ENCODE data around the gene PROZ.

Gene PROZ

DNA sequence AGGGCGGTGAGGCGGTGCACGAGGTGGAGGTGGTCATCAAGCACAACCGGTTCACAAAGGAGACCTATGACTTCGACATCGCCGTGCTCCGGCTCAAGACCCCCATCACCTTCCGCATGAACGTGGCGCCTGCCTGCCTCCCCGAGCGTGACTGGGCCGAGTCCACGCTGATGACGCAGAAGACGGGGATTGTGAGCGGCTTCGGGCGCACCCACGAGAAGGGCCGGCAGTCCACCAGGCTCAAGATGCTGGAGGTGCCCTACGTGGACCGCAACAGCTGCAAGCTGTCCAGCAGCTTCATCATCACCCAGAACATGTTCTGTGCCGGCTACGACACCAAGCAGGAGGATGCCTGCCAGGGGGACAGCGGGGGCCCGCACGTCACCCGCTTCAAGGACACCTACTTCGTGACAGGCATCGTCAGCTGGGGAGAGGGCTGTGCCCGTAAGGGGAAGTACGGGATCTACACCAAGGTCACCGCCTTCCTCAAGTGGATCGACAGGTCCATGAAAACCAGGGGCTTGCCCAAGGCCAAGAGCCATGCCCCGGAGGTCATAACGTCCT lies 9.4 kb upstream of the PROZ start:
- Histone ChIP-seq H3K27me3 (ENCODE audit: low read length) (no peaks in the 10 kb centered on the region), H3K9me2 (replicated peaks; ENCODE audit: insufficient read depth, low read length) (no peaks in the 10 kb centered on the region), H3K4me3 (ENCODE audit: insufficient read depth, low read length, poor library complexity, severe bottlenecking) (no peak overlapping the region)

DNA sequence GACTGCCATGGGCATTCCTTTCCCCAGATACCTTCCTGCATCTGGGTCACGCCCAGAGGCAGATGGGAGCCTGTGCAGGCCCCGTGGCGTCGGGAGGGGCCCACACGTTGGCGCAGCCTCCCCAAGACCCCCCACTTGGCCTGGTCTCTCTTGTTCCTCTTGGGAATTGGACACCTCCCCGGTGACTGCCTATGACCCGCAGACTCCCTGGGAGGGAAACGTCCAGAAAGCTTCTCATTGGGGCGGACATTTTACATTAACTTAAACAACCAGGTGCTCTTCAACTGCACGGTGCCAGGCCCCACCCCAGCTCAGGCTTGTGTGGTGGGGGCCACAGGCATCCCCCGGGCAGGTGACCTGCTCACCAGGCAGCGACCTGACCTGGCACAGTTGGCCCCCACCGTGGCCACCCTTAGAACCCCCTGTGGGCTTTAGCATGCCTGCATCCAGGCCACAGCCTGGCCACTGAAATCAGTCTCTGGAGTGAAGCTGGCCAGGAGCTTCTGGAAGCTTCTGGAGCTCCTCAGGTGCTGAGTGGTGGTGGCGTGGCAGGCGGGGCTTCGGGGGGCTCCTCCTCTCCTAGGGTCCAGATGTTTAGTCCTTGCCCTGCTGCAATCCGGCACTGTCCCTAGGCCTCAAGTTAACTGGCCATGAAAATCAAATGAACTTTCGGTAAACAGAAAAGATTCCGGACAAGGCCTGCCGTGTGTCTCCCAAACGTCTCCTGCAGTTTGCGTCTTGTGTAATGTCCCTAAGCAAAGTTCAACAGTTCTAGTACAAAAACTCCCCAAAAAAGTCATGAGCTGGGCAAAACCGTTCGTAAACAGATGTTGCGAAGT lies 8.5 kb upstream of the PROZ start:
- H3K36me3 ChIP-seq (ENCODE audit: low read length): no peaks in the 10 kb centered on the region
- no peaks in the 10 kb centered on the region for H3F3A ChIP-seq (ENCODE audit: insufficient read depth)
- no peak for TF ChIP-seq EZH2phosphoT487 (conservative IDR thresholded peaks at IDR 0.05; ENCODE audit: low read length)
- TF ChIP-seq, protein P1, sequence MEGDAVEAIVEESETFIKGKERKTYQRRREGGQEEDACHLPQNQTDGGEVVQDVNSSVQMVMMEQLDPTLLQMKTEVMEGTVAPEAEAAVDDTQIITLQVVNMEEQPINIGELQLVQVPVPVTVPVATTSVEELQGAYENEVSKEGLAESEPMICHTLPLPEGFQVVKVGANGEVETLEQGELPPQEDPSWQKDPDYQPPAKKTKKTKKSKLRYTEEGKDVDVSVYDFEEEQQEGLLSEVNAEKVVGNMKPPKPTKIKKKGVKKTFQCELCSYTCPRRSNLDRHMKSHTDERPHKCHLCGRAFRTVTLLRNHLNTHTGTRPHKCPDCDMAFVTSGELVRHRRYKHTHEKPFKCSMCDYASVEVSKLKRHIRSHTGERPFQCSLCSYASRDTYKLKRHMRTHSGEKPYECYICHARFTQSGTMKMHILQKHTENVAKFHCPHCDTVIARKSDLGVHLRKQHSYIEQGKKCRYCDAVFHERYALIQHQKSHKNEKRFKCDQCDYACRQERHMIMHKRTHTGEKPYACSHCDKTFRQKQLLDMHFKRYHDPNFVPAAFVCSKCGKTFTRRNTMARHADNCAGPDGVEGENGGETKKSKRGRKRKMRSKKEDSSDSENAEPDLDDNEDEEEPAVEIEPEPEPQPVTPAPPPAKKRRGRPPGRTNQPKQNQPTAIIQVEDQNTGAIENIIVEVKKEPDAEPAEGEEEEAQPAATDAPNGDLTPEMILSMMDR (IDR thresholded peaks at IDR 0.05; ENCODE audit: insufficient read depth, low read length, poor library complexity, severe bottlenecking): no peak
- no peak overlapping the region for H3K4me2 ChIP-seq (ENCODE audit: low read depth, low read length, poor library complexity, severe bottlenecking)
- H4K20me1 ChIP-seq (ENCODE audit: low read depth, low read length): no peaks in the 10 kb centered on the region
- no peak overlapping the region for H2AFZ ChIP-seq (ENCODE audit: low read depth, low read length, severe bottlenecking)
- H3K27ac ChIP-seq (ENCODE audit: low read depth, low read length): no peak overlapping the region
- H3K79me2 ChIP-seq (ENCODE audit: insufficient read depth, low read length): no peaks in the 10 kb centered on the region
- no peaks in the 10 kb centered on the region for H3K9me2 ChIP-seq (replicated peaks; ENCODE audit: insufficient read depth, low read length)
- no peaks in the 10 kb centered on the region for H3K9me3 ChIP-seq (ENCODE audit: insufficient read depth, low read length)
- no peak overlapping the region for H3K4me3 ChIP-seq (ENCODE audit: insufficient read depth, low read length, poor library complexity, severe bottlenecking)
- H3K9ac ChIP-seq (ENCODE audit: low read length): no peak overlapping the region
- no peaks in the 10 kb centered on the region for H3K27me3 ChIP-seq (ENCODE audit: low read length)

More for the DNA sequence above, 9.4 kb upstream of the PROZ start:
- Histone ChIP-seq H4K20me1 (ENCODE audit: low read depth, low read length) (no peaks in the 10 kb centered on the region), H3F3A (ENCODE audit: insufficient read depth) (no peaks in the 10 kb centered on the region), H3K27ac (ENCODE audit: low read depth, low read length) (no peak overlapping the region), H3K36me3 (ENCODE audit: low read length) (no peaks in the 10 kb centered on the region), H3K79me2 (ENCODE audit: insufficient read depth, low read length) (no peaks in the 10 kb centered on the region), H2AFZ (ENCODE audit: low read depth, low read length, severe bottlenecking) (no peak overlapping the region), H3K9ac (ENCODE audit: low read length) (no peak overlapping the region), H3K9me3 (ENCODE audit: insufficient read depth, low read length) (no peaks in the 10 kb centered on the region), H3K4me2 (ENCODE audit: low read depth, low read length, poor library complexity, severe bottlenecking) (no peak overlapping the region)
- TF ChIP-seq, protein P1 (IDR thresholded peaks at IDR 0.05; ENCODE audit: insufficient read depth, low read length, poor library complexity, severe bottlenecking): no peak

DNA sequence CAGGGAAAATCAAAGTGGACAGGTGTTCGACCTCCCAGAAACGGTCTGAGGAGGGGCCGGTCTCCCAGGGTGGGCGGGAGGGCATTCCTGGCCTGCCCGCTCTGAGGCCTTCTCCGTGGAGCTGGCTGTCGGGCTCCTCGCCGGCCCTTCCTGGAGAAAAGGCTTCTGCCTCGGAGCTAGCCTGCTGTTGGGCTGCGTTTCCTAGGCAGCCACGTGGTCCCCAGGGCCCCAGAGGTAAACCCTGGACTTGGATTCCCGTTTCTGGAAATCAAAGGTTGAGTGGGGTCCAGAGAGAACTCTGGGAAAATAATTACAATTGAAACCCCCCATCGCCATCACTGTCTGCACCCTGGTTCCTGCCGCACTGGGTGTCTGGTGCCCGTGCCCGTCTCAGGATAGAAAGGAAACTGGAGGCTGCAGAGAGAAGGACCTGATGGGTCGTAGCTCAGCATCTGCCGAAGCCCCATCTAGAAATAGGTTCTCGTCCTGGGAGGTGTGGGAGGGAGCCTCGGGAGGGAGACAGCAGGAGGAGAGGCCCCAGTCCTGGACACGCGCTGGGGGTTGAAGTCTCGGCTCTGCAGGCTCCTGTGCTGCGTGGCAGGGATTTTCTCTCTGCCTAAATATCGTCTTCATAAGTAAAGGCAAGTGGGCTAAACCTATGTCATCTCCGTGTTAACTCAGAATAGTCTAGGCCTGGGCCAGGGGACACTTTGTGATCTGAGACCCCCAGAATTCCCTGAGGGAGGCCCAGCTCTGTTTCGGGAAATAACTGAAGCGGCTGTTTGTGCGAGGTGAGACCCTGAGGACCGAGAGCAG lies 7.7 kb upstream of the PROZ start:
- no peaks in the 10 kb centered on the region for H4K20me1 ChIP-seq (ENCODE audit: low read depth, low read length)
- H3K9me3 ChIP-seq (ENCODE audit: insufficient read depth, low read length): no peaks in the 10 kb centered on the region
- H3K9me2 ChIP-seq (replicated peaks; ENCODE audit: insufficient read depth, low read length): no peaks in the 10 kb centered on the region
- no peak overlapping the region for H2AFZ ChIP-seq (ENCODE audit: low read depth, low read length, severe bottlenecking)
- H3F3A ChIP-seq (ENCODE audit: insufficient read depth): no peaks in the 10 kb centered on the region
- H3K4me2 ChIP-seq (ENCODE audit: low read depth, low read length, poor library complexity, severe bottlenecking): no peak overlapping the region
- no peak for TF ChIP-seq EZH2phosphoT487 (conservative IDR thresholded peaks at IDR 0.05; ENCODE audit: low read length)
- TF ChIP-seq, protein P1 (IDR thresholded peaks at IDR 0.05; ENCODE audit: insufficient read depth, low read length, poor library complexity, severe bottlenecking): no peak
- no peak overlapping the region for H3K4me3 ChIP-seq (ENCODE audit: insufficient read depth, low read length, poor library complexity, severe bottlenecking)
- H3K9ac ChIP-seq (ENCODE audit: low read length): no peak overlapping the region
- H3K79me2 ChIP-seq (ENCODE audit: insufficient read depth, low read length): no peaks in the 10 kb centered on the region
- no peak overlapping the region for H3K27ac ChIP-seq (ENCODE audit: low read depth, low read length)
- no peaks in the 10 kb centered on the region for H3K36me3 ChIP-seq (ENCODE audit: low read length)
- H3K27me3 ChIP-seq (ENCODE audit: low read length): no peaks in the 10 kb centered on the region
